Mucosa of descending colon (tissue), 3 donors: ENCODE results near the gene CDC37L1. TPM values are rescaled to one million over a fixed set of nuclear protein-coding genes. Genes with fewer than 3 reads are reported as not detected.

Experiments used
- ATAC-seq: fragments of 200-7000 bp; cut with Tn5 transposase; one replicate; pipeline ENCODE4 v1.9.1; 2020; ENCODE audit warnings: mild to moderate bottlenecking, moderate library complexity
- DNase-seq, 3 donors: peaks; one replicate each; pipeline ENCODE4 v3.0.0-alpha.2; 2020
- H3K36me3 ChIP-seq: fragments of 200-600 bp; one replicate; pipeline ENCODE4 v1.8.0; 2021; ENCODE audit warnings: low read depth, mild to moderate bottlenecking
- H3K4me1 ChIP-seq: fragments of 200-600 bp; one replicate; pipeline ENCODE4 v1.8.0; 2021; ENCODE audit warnings: low read depth, mild to moderate bottlenecking
- H3K4me3 ChIP-seq: fragments of 200-600 bp; one replicate; pipeline ENCODE4 v1.8.0; 2021; ENCODE audit warnings: mild to moderate bottlenecking
- H3K9me3 ChIP-seq: fragments of 200-600 bp; one replicate; pipeline ENCODE4 v1.8.0; 2021; ENCODE audit warnings: mild to moderate bottlenecking
- intact Hi-C, 2 donors: fragments of 100-400 bp; cut with DNase I in 1 of 2; cut with micrococcal nuclease in 1 of 2; formaldehyde crosslinking; loops; one replicate each; pipeline versions ENCODE4 v1.11.0 to v1.11.1; 2022; cut with DNase I, micrococcal nuclease
- total RNA-seq, 3 donors: library from RNA; stranded (reverse); fragmentation: NEBNext Ultra II Directional in 2 of 3; extraction: Animal tissue kit (Norgen Biotek cat#: 25700) in 2 of 3; gene quantifications; one replicate each; pipeline versions ENCODE4 v1.2.1 to v1.2.4, GENCODE V29; 2021 to 2023
- TF ChIP-seq, protein P1 (sequence below): fragments of 200-600 bp; IDR thresholded peaks from one replicate; pipeline ENCODE4 v1.8.0; 2022; ENCODE audit warnings: antibody characterized with exemption, mild to moderate bottlenecking
- donor health status: DM: no; HTN: no; CAD: no; lungs with moderate emphysema.
- donor health status: DM: no; HTN: no; CAD: no.
- donor health status: DM: no; HTN: yes; CAD: no.

Gene CDC37L1
- total RNA-seq, 3 donors from 2014 or later, result 11.1 to 27.1 (median 13.9) TPM

DNA sequence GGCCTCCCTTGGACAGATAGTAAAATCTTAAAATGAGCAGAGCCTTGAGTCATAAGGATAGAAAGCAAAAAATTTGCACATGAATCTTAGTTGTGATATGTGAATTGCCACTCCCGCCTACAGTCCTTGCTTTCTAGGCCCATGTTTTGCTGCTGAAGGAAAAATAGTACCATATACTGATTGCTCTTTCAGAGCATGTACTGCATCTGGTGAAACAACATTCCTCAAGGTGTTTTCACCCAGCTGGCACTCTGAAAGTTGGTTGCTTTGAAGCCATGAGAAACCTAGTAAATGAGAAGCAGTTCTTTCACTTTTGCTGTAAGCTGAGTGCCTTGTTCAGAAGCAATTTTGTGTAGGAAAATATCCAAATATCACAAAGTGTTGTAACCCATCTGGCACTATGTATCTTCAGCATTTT is 10.3 kb downstream of the CDC37L1 start:
- Histone ChIP-seq H3K4me1 (no peaks in the 10 kb centered on the region), H3K36me3 (no peaks in the 10 kb centered on the region), H3K9me3 (no peaks in the 10 kb centered on the region), H3K4me3 (no peak overlapping the region)
- no peak for DNase-seq
- intact Hi-C loops, result no loop called here
- TF ChIP-seq, protein P1, sequence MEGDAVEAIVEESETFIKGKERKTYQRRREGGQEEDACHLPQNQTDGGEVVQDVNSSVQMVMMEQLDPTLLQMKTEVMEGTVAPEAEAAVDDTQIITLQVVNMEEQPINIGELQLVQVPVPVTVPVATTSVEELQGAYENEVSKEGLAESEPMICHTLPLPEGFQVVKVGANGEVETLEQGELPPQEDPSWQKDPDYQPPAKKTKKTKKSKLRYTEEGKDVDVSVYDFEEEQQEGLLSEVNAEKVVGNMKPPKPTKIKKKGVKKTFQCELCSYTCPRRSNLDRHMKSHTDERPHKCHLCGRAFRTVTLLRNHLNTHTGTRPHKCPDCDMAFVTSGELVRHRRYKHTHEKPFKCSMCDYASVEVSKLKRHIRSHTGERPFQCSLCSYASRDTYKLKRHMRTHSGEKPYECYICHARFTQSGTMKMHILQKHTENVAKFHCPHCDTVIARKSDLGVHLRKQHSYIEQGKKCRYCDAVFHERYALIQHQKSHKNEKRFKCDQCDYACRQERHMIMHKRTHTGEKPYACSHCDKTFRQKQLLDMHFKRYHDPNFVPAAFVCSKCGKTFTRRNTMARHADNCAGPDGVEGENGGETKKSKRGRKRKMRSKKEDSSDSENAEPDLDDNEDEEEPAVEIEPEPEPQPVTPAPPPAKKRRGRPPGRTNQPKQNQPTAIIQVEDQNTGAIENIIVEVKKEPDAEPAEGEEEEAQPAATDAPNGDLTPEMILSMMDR, result no peak
- no peak for ATAC-seq

- H3K36me3 ChIP-seq, result no peaks in the 10 kb centered on the region
- TF ChIP-seq, protein P1, result no peak
- intact Hi-C loops, result no loop called here
- ATAC-seq (no peak), DNase-seq (no peak)
- no peaks in the 10 kb centered on the region for H3K4me1 ChIP-seq
- no peaks in the 10 kb centered on the region for H3K9me3 ChIP-seq
- H3K4me3 ChIP-seq, result no peak overlapping the region
Observed at GRCh38 chr9:4690144-4690543, 10.8 kb downstream of the CDC37L1 start.

- DNase-seq (no peak), ATAC-seq (no peak)
- no peaks in the 10 kb centered on the region for H3K4me1 ChIP-seq
- no peak overlapping the region for H3K4me3 ChIP-seq
- TF ChIP-seq, protein P1, result no peak
- intact Hi-C loops, result no loop called here
- no peaks in the 10 kb centered on the region for H3K9me3 ChIP-seq
- H3K36me3 ChIP-seq, result no peaks in the 10 kb centered on the region
Observed at GRCh38 chr9:4691795-4692194, 12.4 kb downstream of the CDC37L1 start.

GRCh38 chr9:4700091-4700490 is 20.7 kb downstream of the CDC37L1 start:
- intact Hi-C loops, result no loop called here
- Histone ChIP-seq H3K9me3 (no peaks in the 10 kb centered on the region), H3K36me3 (no peaks in the 10 kb centered on the region), H3K4me1 (no peaks in the 10 kb centered on the region), H3K4me3 (no peak overlapping the region)
- TF ChIP-seq, protein P1, result no peak
- DNase-seq (no peak), ATAC-seq (no peak)

DNA sequence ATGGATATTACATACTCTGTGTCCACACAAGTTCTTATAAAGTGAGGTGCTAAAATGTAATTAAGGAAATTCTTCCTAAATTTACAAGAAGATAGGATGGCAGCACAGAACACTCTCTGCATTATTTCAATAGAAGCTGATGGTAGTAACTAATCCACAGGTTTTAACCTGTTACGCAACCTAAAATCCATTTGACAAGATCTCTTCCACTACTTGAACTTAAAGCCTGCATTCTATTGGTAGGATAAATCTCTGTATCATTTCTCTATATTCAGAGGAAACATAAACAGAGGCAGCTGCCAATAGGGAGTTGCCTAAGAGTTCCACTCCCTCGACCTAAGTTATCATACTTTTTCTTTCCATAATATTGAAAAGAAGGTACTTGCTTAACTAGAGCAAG is 21.6 kb downstream of the CDC37L1 start:
- ATAC-seq, result no peak
- Histone ChIP-seq H3K9me3 (no peaks in the 10 kb centered on the region), H3K4me1 (no peaks in the 10 kb centered on the region), H3K36me3 (no peaks in the 10 kb centered on the region), H3K4me3 (no peak overlapping the region)
- intact Hi-C loops, result no loop called here
- TF ChIP-seq, protein P1, result no peak
- DNase-seq, result no peak

DNA sequence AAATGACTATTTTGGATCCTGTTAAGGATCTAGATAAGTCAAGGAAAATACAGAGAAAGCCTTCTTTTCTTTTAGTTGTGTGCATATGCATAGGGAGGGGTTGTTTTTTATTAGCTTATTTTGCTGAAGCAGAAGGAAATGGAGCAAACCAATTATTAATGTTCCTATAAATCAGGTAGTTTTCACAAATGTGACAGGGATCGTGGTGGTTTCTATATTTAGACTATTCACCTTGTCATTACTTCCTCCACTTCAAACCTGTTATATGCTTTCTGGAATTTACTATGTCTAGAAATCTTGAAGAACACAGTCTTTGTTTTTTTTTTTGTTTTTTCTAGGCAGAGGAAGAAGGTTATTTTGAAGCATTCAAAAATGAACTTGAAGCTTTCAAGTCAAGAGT is 22.2 kb downstream of the CDC37L1 start:
- intact Hi-C loops, result no loop called here
- H3K9me3 ChIP-seq, result no peaks in the 10 kb centered on the region
- TF ChIP-seq, protein P1, result no peak
- no peaks in the 10 kb centered on the region for H3K36me3 ChIP-seq
- no peaks in the 10 kb centered on the region for H3K4me1 ChIP-seq
- ATAC-seq (no peak), DNase-seq (no peak)
- no peak overlapping the region for H3K4me3 ChIP-seq
